Left renal cortex interstitium (tissue), 4 donors: Measurements from ENCODE around the gene SFXN2. TPM values are rescaled to one million over a fixed set of nuclear protein-coding genes. Genes with fewer than 3 reads are reported as not detected.
"Not testable (repeated sequence)": the region's sequence is repeated elsewhere in the genome, so short reads cannot be mapped to it uniquely, and the experiment has no call there.

ENCODE experiments used
- DNase-seq, 4 donors: peaks; one replicate each; pipeline ENCODE4 v3.0.0-alpha.2; 2013; ENCODE audit warnings: low read depth in 4 of 4, low spot score in 2 of 4, missing footprints in 1 of 4
- polyA plus RNA-seq, 4 donors: library from polyadenylated mRNA; unstranded; fragments of 120-200 nt; gene quantifications; one replicate each; pipeline ENCODE4 v1.2.1, GENCODE V29; 2013; ENCODE audit not compliant: insufficient read length in 4 of 4

Gene SFXN2
- polyA plus RNA-seq, 4 donors: 38.8 to 84.1 (median 54.8) TPM

DNA sequence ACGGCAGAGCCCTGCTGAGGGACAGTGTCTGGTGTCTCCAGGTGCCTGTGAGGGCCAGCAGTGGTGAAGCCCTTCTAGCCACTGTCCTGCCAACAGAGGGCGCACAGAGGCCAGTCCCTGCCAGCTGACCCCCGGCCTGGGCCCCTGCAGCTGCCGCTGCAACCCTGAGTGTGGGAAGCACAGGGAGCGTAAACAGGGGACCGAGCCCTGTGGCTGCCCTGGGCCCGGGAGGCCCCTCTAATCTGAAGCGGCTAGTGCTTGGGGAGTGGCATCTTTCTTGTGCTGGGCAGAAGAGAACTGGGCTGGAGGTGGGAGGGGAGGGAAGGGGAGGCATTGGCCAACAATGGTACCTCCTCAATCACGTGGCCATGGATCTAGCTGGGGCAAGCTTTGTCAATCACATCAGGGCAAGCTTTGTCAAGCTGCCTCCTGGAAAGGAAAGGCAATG, 35.6 kb upstream of the SFXN2 start:
- no peak for DNase-seq

DNA sequence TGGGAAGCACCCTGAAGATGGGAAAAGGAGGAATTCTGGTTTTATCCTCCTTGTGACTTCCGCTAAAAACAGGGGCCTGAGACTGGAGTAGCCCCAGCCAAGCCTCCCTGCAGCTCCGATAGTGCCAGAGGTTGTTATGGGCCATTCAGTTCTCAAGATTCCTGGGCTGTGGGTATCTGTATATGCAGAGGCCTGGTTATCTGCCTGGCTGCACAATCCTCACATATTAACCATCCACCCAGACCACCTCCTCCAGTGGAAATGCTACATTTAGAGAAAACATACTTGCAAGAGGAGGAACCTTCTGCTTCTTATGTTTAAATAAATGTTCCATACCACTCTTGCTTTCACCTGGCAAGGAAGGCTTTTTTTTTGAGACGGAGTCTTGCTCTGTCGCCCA, 34.8 kb upstream of the SFXN2 start:
- no peak for DNase-seq

DNA sequence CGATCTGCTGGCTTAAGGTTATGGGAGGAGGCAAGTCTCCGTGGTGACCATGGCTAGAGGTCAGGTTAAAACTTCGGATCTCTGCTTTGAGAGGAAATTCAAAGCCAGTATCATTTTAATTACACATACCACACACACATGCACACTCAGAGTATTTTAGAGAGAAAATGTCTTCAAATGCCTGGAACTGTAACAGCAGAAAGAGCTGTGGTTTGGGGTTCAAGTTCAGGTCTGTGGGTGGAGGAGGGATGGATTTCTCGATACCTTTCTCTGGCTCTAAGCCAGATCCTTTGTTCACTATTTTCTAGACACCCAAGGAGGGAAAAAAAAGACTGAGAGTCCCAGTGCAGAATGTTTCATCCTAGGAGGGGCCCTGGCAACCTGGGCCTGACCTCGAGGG, 32.7 kb upstream of the SFXN2 start:
- no peak for DNase-seq

DNA sequence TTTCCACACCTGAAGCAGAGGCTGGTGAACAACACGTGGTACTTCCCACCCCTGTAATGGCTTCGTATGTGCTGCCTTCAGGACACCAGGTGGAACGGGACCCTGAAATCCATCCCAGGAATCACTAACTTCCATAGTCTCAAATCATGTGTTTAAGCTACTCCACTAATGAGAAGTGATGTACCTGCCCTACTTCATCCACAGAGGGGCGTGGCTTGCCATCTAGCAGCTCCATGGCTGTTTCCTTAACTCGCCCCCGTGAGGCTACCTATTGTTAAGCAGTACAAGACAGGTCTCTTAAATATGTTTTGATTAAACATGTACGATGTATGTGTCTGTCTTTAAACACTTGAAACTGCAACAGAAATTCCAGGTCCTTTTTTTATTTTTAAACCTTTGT, 32.0 kb upstream of the SFXN2 start:
- DNase-seq: no peak

DNA sequence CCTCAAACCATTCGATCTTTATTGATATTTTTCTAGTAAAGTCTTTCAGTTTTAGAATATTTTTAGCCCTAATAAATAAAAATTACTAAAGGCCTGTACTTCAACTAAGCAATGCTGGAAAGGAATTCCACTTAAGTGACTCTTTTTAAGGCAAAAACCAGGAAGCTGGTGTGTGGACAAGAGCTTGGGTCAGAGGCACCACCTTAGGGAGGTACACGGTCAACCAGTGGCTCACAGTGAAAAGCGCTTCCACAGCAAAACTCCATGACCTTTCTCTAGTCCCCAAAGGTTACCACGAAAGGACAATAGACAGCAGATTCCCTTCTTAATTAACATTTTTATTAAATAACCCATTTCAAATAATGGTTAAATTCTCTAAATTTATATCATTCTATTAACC, 31.5 kb upstream of the SFXN2 start:
- no peak for DNase-seq

DNA sequence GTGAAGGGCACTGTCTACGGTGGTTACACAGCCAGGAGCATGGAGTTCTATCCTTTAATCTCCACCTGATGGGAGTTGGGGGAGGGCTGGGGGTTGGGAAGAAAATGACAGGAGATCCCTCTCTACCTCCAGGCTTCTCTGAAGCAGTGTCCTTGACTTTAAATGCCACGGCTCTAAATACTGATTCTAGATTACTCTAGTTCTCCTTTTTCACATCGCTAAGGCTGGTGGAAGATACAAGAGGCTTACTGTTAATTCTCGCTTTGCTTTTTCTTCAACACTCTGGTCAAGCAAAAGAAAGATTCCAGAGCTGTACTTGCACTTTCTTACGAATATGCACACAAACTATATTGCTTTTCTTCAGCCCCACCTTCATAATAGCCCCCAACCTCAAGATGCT, 30.7 kb upstream of the SFXN2 start:
- no peak for DNase-seq

DNA sequence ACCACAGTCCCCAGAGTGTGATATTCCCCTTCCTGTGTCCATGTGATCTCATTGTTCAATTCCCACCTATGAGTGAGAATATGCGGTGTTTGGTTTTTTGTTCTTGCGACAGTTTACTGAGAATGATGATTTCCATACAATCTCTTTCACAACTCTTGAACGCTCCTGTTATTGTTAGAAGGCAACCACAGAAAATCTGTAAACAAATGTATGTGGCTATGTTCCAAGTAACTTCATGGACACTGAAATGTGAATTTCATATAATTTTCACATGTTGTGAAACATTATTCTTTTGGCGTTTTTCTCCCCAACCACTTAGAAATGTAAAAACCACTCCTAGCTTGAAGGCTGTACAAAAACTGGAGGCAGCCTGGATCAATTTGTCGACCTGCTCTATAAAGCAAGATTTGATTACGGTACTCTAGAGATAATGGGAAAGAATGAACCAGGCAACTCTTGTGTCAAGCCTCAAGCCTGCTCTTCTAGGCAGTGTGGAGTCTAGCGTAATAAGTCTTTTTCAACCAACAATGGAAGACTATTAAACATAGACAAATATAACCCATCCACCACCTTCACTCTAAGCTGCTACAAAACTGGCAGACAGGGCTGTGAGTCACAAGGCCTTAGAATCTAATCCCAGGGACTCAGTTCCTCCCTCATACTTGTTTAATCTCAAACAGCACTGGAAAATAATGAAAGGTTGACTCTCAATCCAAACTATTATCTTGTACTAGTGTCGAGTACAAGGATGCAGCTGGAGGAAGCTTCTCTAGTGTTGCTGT, 23.0 kb upstream of the SFXN2 start:
- DNase-seq: no peak

DNA sequence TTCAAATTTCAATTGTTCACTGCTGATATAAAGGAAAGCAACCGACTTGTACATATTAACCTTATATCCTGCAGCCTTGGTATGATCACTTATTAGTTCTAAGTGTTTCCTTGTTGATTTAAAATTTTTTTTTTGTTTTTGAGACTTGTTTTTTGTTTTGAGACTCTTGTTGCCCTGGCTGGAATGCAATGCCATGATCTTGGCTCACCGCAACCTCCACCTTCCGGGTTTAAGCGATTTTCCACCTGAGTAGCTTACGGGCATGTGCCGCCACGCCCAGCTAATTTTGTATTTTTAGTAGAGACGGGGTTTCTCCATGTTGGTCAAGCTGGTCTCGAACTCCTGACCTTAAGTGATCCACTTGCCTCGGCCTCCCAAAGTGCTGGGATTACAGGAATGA, 19.0 kb upstream of the SFXN2 start:
- not testable (repeated sequence) for DNase-seq

DNA sequence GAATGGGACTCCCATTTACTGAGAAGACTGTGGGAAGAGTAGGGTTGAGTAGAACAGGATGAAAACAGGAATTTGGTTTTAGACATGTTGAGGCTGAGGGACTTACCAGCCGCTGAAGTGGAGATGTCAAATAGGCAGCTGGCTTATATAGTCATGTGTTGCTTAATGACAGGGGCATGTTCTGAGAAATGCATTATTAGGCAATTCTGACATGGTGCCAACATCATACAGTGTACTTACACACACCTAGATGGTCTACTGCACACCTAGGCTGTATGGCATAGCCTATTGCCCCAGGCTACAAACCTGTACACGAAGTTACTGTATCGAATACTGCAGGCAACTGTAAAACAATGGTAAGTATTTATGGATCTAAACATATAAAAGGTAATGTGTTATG, 17.7 kb upstream of the SFXN2 start:
- DNase-seq: no peak

DNA sequence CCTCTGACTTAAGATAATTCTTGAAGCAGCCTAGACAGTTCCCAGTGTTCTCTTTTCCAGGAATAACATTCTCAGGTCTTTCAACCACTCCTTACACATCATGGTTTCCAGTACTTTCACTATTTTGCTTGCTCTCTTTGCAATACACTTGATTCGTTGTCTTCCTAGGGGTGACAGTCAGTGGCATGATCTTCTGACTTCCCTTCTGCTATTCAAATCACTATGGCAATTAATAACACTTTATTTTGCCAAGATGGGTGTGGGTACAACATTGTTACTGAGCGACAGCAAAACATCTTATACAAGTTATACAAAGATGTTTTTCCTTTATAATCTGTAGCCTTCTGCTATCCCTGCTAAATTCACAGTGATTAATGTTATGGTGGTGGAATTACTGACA, 15.5 kb upstream of the SFXN2 start:
- no peak for DNase-seq

DNA sequence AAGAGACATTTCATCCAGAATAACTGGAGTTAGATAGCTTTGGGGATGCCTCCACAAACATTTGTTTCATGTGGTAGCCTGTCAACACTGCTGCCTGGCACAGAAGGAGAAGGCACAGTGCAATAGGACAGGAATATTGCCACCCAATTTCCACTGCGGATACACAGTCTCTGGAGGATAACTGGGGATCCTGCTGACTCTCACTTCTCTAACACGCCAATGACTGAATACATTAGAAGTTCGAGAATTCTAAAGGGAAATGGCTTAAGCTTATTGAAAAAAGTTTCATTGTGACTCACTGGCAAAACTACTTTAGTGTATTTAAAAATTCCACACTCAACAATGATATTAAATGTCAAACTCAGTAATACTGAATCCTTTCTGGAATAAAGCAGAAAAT, 13.2 kb upstream of the SFXN2 start:
- DNase-seq: no peak

DNA sequence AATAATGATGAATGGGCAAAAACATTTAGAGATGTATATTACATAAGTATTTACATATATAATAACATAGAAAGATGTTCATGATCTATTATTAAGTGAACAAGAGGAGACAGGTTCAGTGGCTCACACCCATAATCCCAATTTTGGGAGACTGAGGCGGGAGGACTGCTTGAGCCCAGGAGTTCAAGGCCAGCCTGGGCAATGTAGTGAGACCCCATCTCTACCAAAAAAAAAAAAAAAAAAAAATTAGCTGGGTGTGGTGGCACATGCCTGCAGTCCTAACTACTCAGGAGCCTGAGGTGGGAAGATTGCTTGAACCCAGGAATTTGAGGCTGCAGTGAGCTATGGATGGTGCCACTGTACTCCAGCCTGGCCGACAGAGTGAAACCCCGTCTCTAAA, 12.6 kb upstream of the SFXN2 start:
- DNase-seq: no peak

DNA sequence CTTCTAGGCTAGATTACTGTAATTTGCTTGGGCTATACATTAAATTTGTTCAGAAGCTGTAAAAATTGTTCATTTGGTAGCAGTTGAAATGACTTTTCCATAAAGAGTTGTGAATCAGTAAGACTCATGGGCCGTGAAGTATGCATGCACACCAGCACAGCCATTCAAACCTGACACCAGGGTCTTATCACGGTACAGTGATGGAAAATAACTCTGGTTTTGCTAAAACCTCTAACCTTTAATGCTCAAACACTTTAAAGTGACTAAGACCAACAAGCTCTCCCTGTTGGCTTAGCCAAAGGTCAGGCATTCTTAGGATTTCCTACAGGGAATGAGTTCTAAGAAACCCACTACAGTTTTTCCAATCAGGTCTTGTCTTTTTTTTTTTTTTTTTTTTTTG, 11.7 kb upstream of the SFXN2 start:
- no peak for DNase-seq

DNA sequence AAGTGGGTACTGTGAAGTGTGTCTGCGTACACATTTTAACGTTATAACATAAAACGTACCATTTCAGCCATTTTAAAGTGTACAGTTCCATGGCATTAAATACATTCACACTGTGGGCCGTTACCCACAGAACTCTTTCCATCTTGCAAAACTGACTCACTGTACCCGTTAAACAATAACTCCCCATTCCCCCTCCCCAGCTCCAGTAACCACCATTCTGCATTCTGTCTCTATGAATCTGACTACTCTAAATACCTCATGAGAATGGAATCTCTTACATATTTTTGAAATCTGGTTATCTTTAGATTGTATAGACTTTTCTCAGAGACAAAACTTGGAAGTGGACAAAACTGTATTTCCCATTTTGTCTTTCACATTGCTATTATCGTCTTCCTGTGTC, 9.5 kb upstream of the SFXN2 start:
- DNase-seq: no peak

DNA sequence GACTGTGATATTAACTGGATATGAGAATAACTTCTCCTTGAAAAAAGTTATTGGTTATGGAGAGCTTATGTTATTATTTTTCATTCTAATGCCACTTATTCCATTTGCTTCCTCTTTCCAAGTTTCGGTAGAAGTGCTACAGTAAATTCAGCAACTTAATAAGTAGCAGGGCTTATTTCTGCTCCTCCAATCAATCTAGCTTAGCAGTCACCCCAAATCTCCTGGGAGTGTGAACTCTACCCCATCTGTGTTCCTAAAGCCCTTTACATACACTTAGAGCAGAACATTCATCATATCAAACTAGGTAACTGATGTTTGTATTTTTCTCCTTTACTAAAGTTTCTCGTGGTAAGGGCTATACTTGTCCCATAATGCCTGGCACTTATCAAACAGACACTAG, 8.9 kb upstream of the SFXN2 start:
- DNase-seq: no peak

DNA sequence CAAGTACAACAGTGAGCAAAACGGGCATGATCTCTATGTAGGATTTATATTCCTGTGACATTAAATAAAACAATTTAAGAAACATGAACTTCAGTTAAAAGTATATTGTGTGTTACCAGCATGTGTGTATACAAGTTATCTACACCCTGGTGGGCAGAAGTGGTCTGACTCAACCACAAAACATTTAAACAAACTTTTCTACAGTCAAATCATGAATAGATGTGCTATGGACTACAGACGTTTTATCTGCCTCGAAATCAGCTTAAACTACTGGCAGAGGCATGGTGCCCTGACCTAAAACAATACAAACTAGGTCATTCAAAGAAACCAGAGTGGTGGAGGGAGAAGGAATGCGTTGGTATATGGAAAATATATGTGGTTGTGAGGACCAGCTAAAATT, 3.8 kb upstream of the SFXN2 start:
- DNase-seq: no peak

DNA sequence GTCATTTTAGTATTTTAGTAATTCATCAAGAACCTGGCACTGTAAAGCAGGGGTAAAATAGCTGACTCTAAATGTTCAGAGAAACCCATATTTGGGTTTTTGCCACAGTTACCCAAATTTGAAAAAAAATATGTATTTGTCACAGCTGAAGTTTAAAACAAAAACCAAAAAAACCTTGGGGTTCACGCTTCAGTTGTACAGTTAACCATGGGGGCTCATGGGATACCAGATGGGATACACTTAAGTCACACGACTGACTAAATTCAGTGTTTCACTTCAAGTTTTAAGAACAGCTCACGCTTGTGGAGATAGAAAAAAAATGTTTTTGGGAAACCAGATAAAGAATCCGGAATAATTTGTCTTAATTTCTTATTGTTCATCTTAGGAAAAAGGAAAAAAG, 2.3 kb upstream of the SFXN2 start:
- DNase-seq: no peak

DNA sequence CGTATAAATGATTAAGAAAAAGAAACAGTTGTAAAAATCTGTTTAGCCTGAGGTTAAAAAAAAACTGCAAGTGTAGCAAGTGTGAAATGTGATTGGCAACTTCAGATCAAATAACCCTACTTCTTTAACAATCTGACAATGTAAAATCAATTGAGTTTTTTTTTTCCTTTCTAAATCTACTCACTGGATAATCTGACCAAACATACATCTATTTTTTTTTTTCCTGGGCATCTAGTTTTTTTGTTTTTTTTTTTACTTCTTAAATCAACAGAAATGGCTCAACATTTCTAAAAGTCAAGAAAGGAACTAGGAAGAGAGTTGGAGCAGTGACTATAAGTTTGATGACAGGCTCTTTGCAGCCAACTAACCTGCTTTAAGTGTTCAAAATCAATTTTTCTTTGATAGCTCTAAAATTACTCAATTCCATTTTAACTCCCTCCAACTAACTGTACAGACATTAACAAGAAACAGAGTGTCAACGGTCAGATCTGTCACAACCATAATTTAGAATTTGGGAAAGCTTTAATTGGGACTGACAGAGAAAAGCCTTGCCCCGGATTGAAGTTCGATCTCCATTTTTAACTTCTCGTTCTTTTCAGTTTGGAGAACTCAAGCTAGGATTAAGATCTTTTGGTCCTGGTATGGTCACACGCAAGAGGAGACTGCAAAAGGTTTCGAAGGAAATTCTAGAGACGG, 1.4 kb upstream of the SFXN2 start:
- DNase-seq: no peak

DNA sequence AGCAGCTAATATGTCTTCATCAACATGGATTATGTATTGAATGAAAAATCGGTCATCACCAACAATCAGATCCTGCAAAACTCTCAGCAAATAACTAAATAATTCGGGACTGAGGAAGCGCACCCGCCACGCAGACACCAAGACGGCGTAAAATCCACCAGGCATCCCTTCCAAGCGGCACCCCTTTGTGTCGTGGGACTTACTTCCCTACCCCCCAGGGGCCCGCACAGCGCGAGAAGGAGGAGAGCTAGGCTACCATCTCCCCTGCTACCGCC, 960 bp upstream of the SFXN2 start:
- no peak for DNase-seq

DNA sequence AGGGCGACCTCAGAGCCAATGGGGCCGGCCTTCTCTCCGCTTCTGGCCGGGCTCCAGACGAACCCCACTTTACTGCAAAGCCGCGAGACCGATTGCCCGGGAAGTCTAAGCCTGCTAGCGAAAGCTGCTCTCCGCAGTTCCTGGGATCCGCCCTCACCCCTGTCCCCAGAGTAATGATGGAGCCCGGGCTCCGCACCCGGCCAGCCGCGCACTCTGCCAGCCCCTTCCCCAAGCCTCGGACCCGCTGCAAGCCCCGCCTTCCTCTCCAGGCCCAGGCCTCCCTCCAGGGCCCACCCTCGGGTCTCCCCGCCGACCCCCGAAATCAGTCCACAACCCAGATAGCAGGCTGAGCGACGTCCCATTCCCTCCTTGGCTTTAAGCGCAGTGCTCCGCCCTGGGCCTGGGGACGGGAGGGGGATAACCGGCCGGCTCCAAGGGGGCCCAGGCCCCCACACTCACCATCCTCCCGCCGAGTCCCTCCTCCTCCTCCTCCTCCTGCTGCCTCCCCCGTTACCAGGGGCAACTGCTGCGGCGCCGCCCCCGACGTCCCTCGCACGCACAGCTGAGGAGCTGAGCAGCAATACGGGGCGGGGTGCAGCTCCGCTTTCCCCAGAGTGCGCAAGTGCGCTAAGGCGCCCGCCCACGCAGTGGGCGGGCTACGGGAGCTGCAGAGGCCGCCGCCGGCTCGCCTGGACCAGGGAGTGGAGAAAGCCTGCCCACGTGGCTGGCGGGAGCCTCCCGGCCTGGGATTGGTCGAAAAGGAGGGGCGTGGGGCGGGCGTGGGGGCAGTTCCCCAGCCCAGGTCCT, 419 bp upstream of the SFXN2 start, which contains the start of gene ARL3:
Gene ARL3 (minus strand): TSS at position 584 of the 807 bp plus-strand sequence. CDS start 122 bp downstream, at position 462.
- DNase-seq: peak; percentile 93 to 99 (median 98)

DNA sequence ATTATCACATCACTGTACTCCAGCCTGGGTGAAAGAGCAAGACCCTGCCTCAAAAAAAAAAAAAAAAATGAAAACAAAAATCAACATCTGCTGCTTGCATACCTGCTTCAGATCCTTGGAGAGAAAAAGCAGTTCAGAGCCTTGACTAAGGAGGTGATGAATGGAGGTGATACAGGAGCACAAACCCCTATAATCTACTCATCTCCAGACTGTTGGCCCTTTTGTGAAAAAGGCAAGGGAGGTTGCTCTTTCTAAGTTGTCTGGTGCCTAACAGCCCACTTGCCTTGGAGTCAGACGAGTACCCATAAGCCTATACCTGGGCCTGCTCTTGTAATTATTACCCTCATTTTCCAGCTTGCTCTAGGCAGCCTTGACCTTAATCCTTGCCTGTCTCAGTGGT, 1.4 kb downstream of the SFXN2 start:
- DNase-seq: no peak
